Hepatocyte (in vitro differentiated cells): ENCODE results near the gene RPL9. TPM values are rescaled to one million over a fixed set of nuclear protein-coding genes. Genes with fewer than 3 reads are reported as not detected.

Experiments used
- DNase-seq: peaks from one replicate; pipeline ENCODE4 v3.0.0-alpha.2; 2016; ENCODE audit warnings: low spot score
- H2AFZ ChIP-seq: fragments of 200-600 bp; sonication (generic); 2 replicates; pipeline ENCODE4 v1.6.0; 2016; ENCODE audit warnings: antibody characterized with exemption, mild to moderate bottlenecking
- H3K27ac ChIP-seq: fragments of 200-600 bp; sonication (generic); 2 replicates; pipeline ENCODE4 v1.5.1; 2016; ENCODE audit warnings: mild to moderate bottlenecking
- H3K27me3 ChIP-seq: fragments of 200-600 bp; sonication (generic); 2 replicates; pipeline ENCODE4 v1.6.1; 2016
- H3K36me3 ChIP-seq: fragments of 200-600 bp; sonication (generic); replicated peaks from 2 replicates; pipeline ENCODE4 v1.5.1; 2016; ENCODE audit warnings: low read depth; ENCODE audit not compliant: insufficient read depth
- H3K4me1 ChIP-seq: fragments of 200-600 bp; sonication (generic); 2 replicates; pipeline ENCODE4 v1.5.1; 2016; ENCODE audit warnings: mild to moderate bottlenecking, moderate library complexity; ENCODE audit not compliant: insufficient read depth
- H3K4me2 ChIP-seq: fragments of 200-600 bp; sonication (generic); 2 replicates; pipeline ENCODE4 v1.6.0; 2016
- H3K4me3 ChIP-seq: fragments of 200-600 bp; sonication (generic); 2 replicates; pipeline ENCODE4 v1.5.1; 2016; ENCODE audit warnings: mild to moderate bottlenecking
- H3K79me2 ChIP-seq: fragments of 200-600 bp; sonication (generic); 2 replicates; pipeline ENCODE4 v1.6.0; 2017; ENCODE audit warnings: mild to moderate bottlenecking
- H3K9me2 ChIP-seq: fragments of 200-600 bp; sonication (generic); replicated peaks from 2 replicates; pipeline ENCODE4 v1.6.0; 2017; ENCODE audit warnings: mild to moderate bottlenecking; ENCODE audit not compliant: insufficient read depth
- H3K9me3 ChIP-seq: fragments of 200-600 bp; sonication (generic); 2 replicates; pipeline ENCODE4 v1.5.1; 2016; ENCODE audit warnings: low read depth, mild to moderate bottlenecking
- H4K20me1 ChIP-seq: fragments of 200-600 bp; sonication (generic); 2 replicates; pipeline ENCODE4 v1.6.0; 2016; ENCODE audit warnings: mild to moderate bottlenecking; ENCODE audit not compliant: insufficient read depth, poor library complexity, severe bottlenecking
- CTCF ChIP-seq: fragments of 200-600 bp; sonication (generic); IDR thresholded peaks from 2 replicates; pipeline ENCODE4 v1.5.1; 2016; ENCODE audit warnings: antibody characterized with exemption, mild to moderate bottlenecking; ENCODE audit not compliant: poor library complexity
- EZH2 ChIP-seq: fragments of 200-600 bp; sonication (generic); IDR thresholded peaks from 2 replicates; pipeline ENCODE4 v1.6.1; 2016; ENCODE audit warnings: antibody characterized with exemption, mild to moderate bottlenecking, borderline replicate concordance
- EZH2phosphoT487 ChIP-seq: fragments of 200-600 bp; sonication (generic); IDR thresholded peaks from one replicate; pipeline ENCODE4 v1.6.1; 2018; ENCODE audit warnings: antibody characterized with exemption, mild to moderate bottlenecking, low read depth, moderate library complexity; ENCODE audit not compliant: unreplicated experiment, severe bottlenecking
- WGBS: methylation state at CpG from one replicate; pipeline ENCODE4 v1.1.6; 2016; ENCODE audit warnings: low lambda C conversion rate; ENCODE audit errors: missing lambda C conversion rate; 5-methylcytosine and 5-hydroxymethylcytosine counted together
- polyA plus RNA-seq: library from polyadenylated mRNA; unstranded; fragments of >200 nt; fragmentation: Nextera tagmentation; extraction: Ambion mirVana; gene quantifications from 2 replicates; pipeline ENCODE4 v1.2.1, GENCODE V29; 2016
- total RNA-seq: library from RNA; depleted of rRNA; stranded (reverse); fragments of >200 nt; gene quantifications from 2 replicates; pipeline ENCODE4 v1.2.3, GENCODE V29; 2014

Gene RPL9
- total and polyA plus RNA-seq, 2 experiments from 2014 or later: 475 to 2,831 TPM

GRCh38 chr4:39502019-39502663 lies 43.4 kb upstream of the RPL9 start:
- H3K36me3 ChIP-seq: peaks cover 19% of the 10 kb centered on the region

GRCh38 chr4:39498727-39499020 lies 40.0 kb upstream of the RPL9 start:
- DNase-seq: no peak
- Histone ChIP-seq H3K9me3 (no peaks in the 10 kb centered on the region), H2AFZ (no peak overlapping the region), H3K4me3 (no peak overlapping the region), H3K36me3 (peaks cover 17% of the 10 kb centered on the region), H3K27ac (no peak overlapping the region), H3K4me1 (peaks cover 7% of the 10 kb centered on the region), H3K27me3 (no peaks in the 10 kb centered on the region), H4K20me1 (no peaks in the 10 kb centered on the region), H3K9me2 (no peaks in the 10 kb centered on the region), H3K79me2 (no peaks in the 10 kb centered on the region), H3K4me2 (no peak overlapping the region)
- no peak for TF ChIP-seq CTCF
- no peak for TF ChIP-seq EZH2
- TF ChIP-seq EZH2phosphoT487: no peak

More at GRCh38 chr4:39502019-39502663, 43.4 kb upstream of the RPL9 start:
- Histone ChIP-seq H3K27ac (no peak overlapping the region), H3K4me1 (no peaks in the 10 kb centered on the region), H2AFZ (no peak overlapping the region), H3K4me3 (no peak overlapping the region), H3K27me3 (no peaks in the 10 kb centered on the region), H4K20me1 (no peaks in the 10 kb centered on the region), H3K9me3 (no peaks in the 10 kb centered on the region), H3K9me2 (no peaks in the 10 kb centered on the region), H3K79me2 (peaks cover under 1% of the 10 kb centered on the region), H3K4me2 (no peak overlapping the region)
- no peak for TF ChIP-seq EZH2
- TF ChIP-seq CTCF: no peak
- no peak for TF ChIP-seq EZH2phosphoT487
- no peak for DNase-seq

- no peak for TF ChIP-seq CTCF
- no peak for TF ChIP-seq EZH2
- no peak for TF ChIP-seq EZH2phosphoT487
- no peaks in the 10 kb centered on the region for H3K9me3 ChIP-seq
- no peaks in the 10 kb centered on the region for H3K79me2 ChIP-seq
- no peak overlapping the region for H2AFZ ChIP-seq
- DNase-seq: no peak
- H4K20me1 ChIP-seq: no peaks in the 10 kb centered on the region
- no peak overlapping the region for H3K27ac ChIP-seq
- WGBS: 90% methylated on average over 1 of the region's 1 CpG
- H3K36me3 ChIP-seq: peaks cover 12% of the 10 kb centered on the region
- peaks cover 7% of the 10 kb centered on the region for H3K4me1 ChIP-seq
- no peak overlapping the region for H3K4me2 ChIP-seq
- no peaks in the 10 kb centered on the region for H3K27me3 ChIP-seq
- H3K9me2 ChIP-seq: no peaks in the 10 kb centered on the region
- H3K4me3 ChIP-seq: no peak overlapping the region
Measured at GRCh38 chr4:39497909-39498726, 39.4 kb upstream of the RPL9 start.
